HG03460 (cell line): ENCODE measurements around the gene CEP85L.

Experiments
- ATAC-seq: cut with Tn5 transposase; IDR thresholded peaks from one replicate; pipeline ENCODE4 v1.9.1; 2021; ENCODE audit not compliant: unreplicated experiment

Gene CEP85L

GRCh38 chr6:118580585-118581419, 70.6 kb downstream of the CEP85L start:
- no peak for ATAC-seq

GRCh38 chr6:118579786-118580185, 71.6 kb downstream of the CEP85L start:
- ATAC-seq: no peak

GRCh38 chr6:118578617-118579016, 72.8 kb downstream of the CEP85L start:
- ATAC-seq: no peak

- ATAC-seq: no peak
Observed at GRCh38 chr6:118577972-118578371, 73.4 kb downstream of the CEP85L start.

- no peak for ATAC-seq
Observed at GRCh38 chr6:118574051-118574865, 77.1 kb downstream of the CEP85L start.

- ATAC-seq: no peak
Observed at GRCh38 chr6:118571121-118571520, 80.3 kb downstream of the CEP85L start.

GRCh38 chr6:118569498-118569897, 81.9 kb downstream of the CEP85L start:
- ATAC-seq: no peak

- ATAC-seq: no peak
Observed at GRCh38 chr6:118567974-118568373, 83.4 kb downstream of the CEP85L start.

GRCh38 chr6:118565311-118565960, 86.0 kb downstream of the CEP85L start:
- ATAC-seq: peak; percentile 97

- no peak for ATAC-seq
Observed at GRCh38 chr6:118562959-118563358, 88.4 kb downstream of the CEP85L start.

GRCh38 chr6:118562248-118562647, 89.1 kb downstream of the CEP85L start:
- ATAC-seq: no peak

- peak; percentile 68 for ATAC-seq
Observed at GRCh38 chr6:118559659-118560058, 91.7 kb downstream of the CEP85L start.

GRCh38 chr6:118558464-118559217, 92.8 kb downstream of the CEP85L start:
- ATAC-seq: peak; percentile 71

GRCh38 chr6:118554698-118555097, 96.7 kb downstream of the CEP85L start:
- no peak for ATAC-seq

GRCh38 chr6:118553132-118553531, 98.3 kb downstream of the CEP85L start:
- no peak for ATAC-seq

- peak; percentile 94 for ATAC-seq
Observed at GRCh38 chr6:118551063-118552053, 100.0 kb downstream of the CEP85L start.

GRCh38 chr6:118548613-118549012, 102.8 kb downstream of the CEP85L start:
- ATAC-seq: no peak

- no peak for ATAC-seq
Observed at GRCh38 chr6:118548136-118548535, 103.3 kb downstream of the CEP85L start, which contains the start of gene PLN. Gene PLN (plus strand): TSS chr6:118548296. CDS start chr6:118558922, 10,626 bp downstream.

GRCh38 chr6:118546880-118547218, 104.5 kb downstream of the CEP85L start:
- ATAC-seq: no peak
